ENCODE results near the gene FOXRED2. TPM values are rescaled to one million over a fixed set of nuclear protein-coding genes. Genes with fewer than 3 reads are reported as not detected.
A peak's percentile ranks its signal among the peaks of the same experiment; 100 is the strongest.

FOXRED2 gene
- polyA plus RNA-seq, 1 of the 3 experiments (the other 2 are of a cell fraction) = 7.9 TPM

DNA sequence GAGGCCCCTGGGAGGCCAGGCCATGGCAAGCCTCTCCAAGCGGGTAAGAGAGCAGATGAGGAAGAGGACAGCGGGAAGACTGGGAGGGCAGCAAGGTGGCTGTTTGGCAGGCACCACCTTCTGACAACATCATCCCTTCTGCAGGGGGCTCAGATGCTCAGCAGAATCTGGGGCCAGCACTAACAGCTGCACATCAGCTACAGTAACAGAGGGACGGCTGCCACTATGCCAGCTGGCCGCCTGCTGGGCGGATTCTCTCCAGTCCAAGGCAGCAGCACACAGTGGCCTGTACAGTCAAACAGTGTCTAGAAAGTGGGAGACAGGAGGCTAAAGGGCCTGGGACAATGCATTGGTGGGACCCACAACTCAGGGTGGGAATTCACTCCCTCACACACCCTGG lies 14.7 kb downstream of the FOXRED2 start:
- no peak overlapping the region for H3K9ac ChIP-seq
- H3K9me3 ChIP-seq = no peaks in the 10 kb centered on the region; the same call in 1 of the 2 replicates
- H3K4me2 ChIP-seq = no peak overlapping the region
- H3F3A ChIP-seq (replicated peaks; ENCODE audit: insufficient read depth) = no peaks in the 10 kb centered on the region
- H3K27ac ChIP-seq (ENCODE audit: low read depth in 2 of 2, low read length in 1 of 2) = no peak overlapping the region
- no peaks in the 10 kb centered on the region for H4K20me1 ChIP-seq (ENCODE audit: insufficient read depth)
- H3K36me3 ChIP-seq (replicated peaks in 1 of 2; ENCODE audit: control insufficient read depth in 1 of 2, insufficient read depth in 2 of 2, low read length in 1 of 2) = peaks cover 4 to 17% of the 10 kb centered on the region in 2 experiments
- no peak for DNase-seq
- 100% methylated on average over 2 of the region's 5 CpGs for WGBS (ENCODE audit: low lambda C conversion rate)
- H2AFZ ChIP-seq (ENCODE audit: low read depth) = no peak overlapping the region
- no peaks in the 10 kb centered on the region for H3K9me2 ChIP-seq
- no peak for TF ChIP-seq EZH2phosphoT487 (IDR thresholded peaks at IDR 0.05; ENCODE audit: borderline replicate concordance, low read depth)
- no peaks in the 10 kb centered on the region for H3K27me3 ChIP-seq (ENCODE audit: insufficient read depth)
- H3K4me1 ChIP-seq (ENCODE audit: control insufficient read depth in 1 of 2, insufficient read depth in 2 of 2, low read depth in 1 of 2, low read length in 1 of 2) = no peaks in the 10 kb centered on the region
- no peaks in the 10 kb centered on the region for H3K79me2 ChIP-seq (ENCODE audit: insufficient read depth)
- no peak overlapping the region for H3K4me3 ChIP-seq (ENCODE audit: low read depth in 2 of 2, low read length in 1 of 2)
- POLR2A ChIA-PET = no interaction called here
- CTCF ChIA-PET = interaction anchor here (1.0 to 1.9 kb wide), 2 partner anchors 190 to 192 kb away, joined by 3 to 6 read pairs; no protein-coding TSS in a partner anchor

DNA sequence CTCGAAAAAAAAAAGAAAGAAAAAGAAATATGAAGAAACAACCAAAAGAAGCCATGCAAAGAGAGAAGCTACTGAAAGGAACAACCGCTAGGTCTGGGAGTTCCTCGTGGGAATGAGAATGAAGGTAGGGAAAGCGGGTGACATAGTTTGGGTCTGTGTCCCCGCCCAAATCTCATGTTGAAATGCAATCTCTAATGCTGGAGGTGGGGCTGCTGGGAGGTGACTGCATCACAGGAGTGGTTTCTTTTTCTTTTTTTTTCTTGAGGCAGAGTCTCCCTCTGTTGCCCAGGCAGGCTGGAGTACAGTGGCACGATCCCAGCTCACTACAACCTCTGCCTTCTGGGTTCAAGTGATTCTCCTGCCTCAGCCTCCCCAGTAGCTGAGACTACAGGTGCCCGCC lies 15.7 kb downstream of the FOXRED2 start:
- Histone ChIP-seq H3K4me3 (ENCODE audit: low read depth in 2 of 2, low read length in 1 of 2) (no peak overlapping the region), H3K27ac (ENCODE audit: low read depth in 2 of 2, low read length in 1 of 2) (no peak overlapping the region), H2AFZ (ENCODE audit: low read depth) (no peak overlapping the region), H3K9ac (no peak overlapping the region), H3F3A (replicated peaks; ENCODE audit: insufficient read depth) (no peaks in the 10 kb centered on the region), H3K4me1 (ENCODE audit: control insufficient read depth in 1 of 2, insufficient read depth in 2 of 2, low read depth in 1 of 2, low read length in 1 of 2) (no peaks in the 10 kb centered on the region), H3K9me3 (no peaks in the 10 kb centered on the region; the same call in 1 of the 2 replicates), H4K20me1 (ENCODE audit: insufficient read depth) (no peaks in the 10 kb centered on the region), H3K79me2 (ENCODE audit: insufficient read depth) (no peaks in the 10 kb centered on the region), H3K4me2 (no peak overlapping the region), H3K27me3 (ENCODE audit: insufficient read depth) (no peaks in the 10 kb centered on the region), H3K36me3 (replicated peaks in 1 of 2; ENCODE audit: control insufficient read depth in 1 of 2, insufficient read depth in 2 of 2, low read length in 1 of 2) (peaks cover 10 to 14% of the 10 kb centered on the region in 2 experiments), H3K9me2 (no peaks in the 10 kb centered on the region)
- WGBS (ENCODE audit: low lambda C conversion rate) = 89% methylated on average over 7 of the region's 7 CpGs
- ChIA-PET CTCF (no interaction called here), POLR2A (interaction anchor here (1.3 kb wide), 1 partner anchor 16 kb away, joined by 4 read pairs; the partner anchor contains the start of gene FOXRED2)
- no peak for TF ChIP-seq ELF1 (IDR thresholded peaks at IDR 0.05)
- TF ChIP-seq TAF1 (IDR thresholded peaks at IDR 0.05; ENCODE audit: borderline replicate concordance, low read depth, low read length) = no peak
- no peak for TF ChIP-seq EZH2phosphoT487 (IDR thresholded peaks at IDR 0.05; ENCODE audit: borderline replicate concordance, low read depth)
- no peak for TF ChIP-seq GATA2 (CRISPR knock-in tag; IDR thresholded peaks at IDR 0.05)
- TF ChIP-seq RAD21 (IDR thresholded peaks at IDR 0.05; ENCODE audit: low read length) = no peak
- TF ChIP-seq FOSL2 (IDR thresholded peaks at IDR 0.05; ENCODE audit: borderline replicate concordance, low read depth) = no peak
- no peak for DNase-seq

DNA sequence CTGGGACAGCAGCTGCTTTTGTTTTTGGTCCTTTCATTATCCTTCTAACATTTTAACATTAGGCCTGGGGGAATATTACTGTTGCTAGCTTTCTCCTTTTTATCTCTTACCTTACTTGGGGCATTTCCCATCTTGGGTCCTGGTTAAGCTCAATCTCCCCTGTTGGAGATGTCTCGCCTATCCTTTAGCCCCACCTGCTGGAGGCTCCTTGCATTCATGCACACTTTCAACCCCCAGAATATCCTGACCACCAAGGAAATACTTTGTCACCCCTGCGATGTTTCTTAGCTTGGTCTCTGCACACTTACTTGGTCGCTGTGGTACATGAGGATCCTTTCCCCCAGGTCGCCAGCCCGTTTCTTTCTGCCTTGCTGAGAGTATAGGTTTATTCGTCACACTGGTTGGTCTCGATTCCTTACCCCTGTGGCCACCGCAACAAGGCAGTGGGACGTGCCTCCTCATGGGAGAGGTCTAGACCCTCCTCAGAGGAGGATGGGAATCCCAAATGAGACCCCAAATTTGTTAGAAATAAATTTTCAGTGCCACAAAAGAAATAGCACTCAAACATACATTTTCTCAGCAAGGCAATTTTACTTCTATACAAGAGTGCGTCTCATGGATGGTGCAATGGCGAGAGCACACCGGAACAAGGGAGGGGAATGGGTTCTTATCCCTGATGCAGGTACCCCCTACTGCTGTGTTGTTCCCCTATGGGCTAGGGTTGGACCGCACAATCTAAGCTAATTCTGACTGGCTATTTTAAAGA lies 20.0 kb downstream of the FOXRED2 start:
- no peak for TF ChIP-seq FOXM1 (IDR thresholded peaks at IDR 0.05; ENCODE audit: low read depth)
- TF ChIP-seq, protein P1, sequence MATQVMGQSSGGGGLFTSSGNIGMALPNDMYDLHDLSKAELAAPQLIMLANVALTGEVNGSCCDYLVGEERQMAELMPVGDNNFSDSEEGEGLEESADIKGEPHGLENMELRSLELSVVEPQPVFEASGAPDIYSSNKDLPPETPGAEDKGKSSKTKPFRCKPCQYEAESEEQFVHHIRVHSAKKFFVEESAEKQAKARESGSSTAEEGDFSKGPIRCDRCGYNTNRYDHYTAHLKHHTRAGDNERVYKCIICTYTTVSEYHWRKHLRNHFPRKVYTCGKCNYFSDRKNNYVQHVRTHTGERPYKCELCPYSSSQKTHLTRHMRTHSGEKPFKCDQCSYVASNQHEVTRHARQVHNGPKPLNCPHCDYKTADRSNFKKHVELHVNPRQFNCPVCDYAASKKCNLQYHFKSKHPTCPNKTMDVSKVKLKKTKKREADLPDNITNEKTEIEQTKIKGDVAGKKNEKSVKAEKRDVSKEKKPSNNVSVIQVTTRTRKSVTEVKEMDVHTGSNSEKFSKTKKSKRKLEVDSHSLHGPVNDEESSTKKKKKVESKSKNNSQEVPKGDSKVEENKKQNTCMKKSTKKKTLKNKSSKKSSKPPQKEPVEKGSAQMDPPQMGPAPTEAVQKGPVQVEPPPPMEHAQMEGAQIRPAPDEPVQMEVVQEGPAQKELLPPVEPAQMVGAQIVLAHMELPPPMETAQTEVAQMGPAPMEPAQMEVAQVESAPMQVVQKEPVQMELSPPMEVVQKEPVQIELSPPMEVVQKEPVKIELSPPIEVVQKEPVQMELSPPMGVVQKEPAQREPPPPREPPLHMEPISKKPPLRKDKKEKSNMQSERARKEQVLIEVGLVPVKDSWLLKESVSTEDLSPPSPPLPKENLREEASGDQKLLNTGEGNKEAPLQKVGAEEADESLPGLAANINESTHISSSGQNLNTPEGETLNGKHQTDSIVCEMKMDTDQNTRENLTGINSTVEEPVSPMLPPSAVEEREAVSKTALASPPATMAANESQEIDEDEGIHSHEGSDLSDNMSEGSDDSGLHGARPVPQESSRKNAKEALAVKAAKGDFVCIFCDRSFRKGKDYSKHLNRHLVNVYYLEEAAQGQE (IDR thresholded peaks at IDR 0.05; ENCODE audit: low read depth, low read length) = no peak
- TF ChIP-seq MXI1 (IDR thresholded peaks at IDR 0.05; ENCODE audit: low read depth, low read length) = no peak
- TF ChIP-seq, protein P2, sequence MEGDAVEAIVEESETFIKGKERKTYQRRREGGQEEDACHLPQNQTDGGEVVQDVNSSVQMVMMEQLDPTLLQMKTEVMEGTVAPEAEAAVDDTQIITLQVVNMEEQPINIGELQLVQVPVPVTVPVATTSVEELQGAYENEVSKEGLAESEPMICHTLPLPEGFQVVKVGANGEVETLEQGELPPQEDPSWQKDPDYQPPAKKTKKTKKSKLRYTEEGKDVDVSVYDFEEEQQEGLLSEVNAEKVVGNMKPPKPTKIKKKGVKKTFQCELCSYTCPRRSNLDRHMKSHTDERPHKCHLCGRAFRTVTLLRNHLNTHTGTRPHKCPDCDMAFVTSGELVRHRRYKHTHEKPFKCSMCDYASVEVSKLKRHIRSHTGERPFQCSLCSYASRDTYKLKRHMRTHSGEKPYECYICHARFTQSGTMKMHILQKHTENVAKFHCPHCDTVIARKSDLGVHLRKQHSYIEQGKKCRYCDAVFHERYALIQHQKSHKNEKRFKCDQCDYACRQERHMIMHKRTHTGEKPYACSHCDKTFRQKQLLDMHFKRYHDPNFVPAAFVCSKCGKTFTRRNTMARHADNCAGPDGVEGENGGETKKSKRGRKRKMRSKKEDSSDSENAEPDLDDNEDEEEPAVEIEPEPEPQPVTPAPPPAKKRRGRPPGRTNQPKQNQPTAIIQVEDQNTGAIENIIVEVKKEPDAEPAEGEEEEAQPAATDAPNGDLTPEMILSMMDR (IDR thresholded peaks at IDR 0.05) = peak; percentile 62
- no peak for TF ChIP-seq MEF2A (IDR thresholded peaks at IDR 0.05; ENCODE audit: borderline replicate concordance, low read depth)
- TF ChIP-seq POLR2AphosphoS5 (IDR thresholded peaks at IDR 0.05; ENCODE audit: low read depth, low read length) = no peak
- TF ChIP-seq, protein P3, sequence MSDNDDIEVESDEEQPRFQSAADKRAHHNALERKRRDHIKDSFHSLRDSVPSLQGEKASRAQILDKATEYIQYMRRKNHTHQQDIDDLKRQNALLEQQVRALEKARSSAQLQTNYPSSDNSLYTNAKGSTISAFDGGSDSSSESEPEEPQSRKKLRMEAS (IDR thresholded peaks at IDR 0.05; ENCODE audit: low read depth) = no peak
- TF ChIP-seq RAD21 (IDR thresholded peaks at IDR 0.05; ENCODE audit: low read length) = peak; percentile 54
- no peak for TF ChIP-seq NFIC (IDR thresholded peaks at IDR 0.05; ENCODE audit: borderline replicate concordance)
- no peak for TF ChIP-seq ELF1 (IDR thresholded peaks at IDR 0.05)
- TF ChIP-seq EZH2phosphoT487 (IDR thresholded peaks at IDR 0.05; ENCODE audit: borderline replicate concordance, low read depth) = no peak
- Histone ChIP-seq H3K4me3 (ENCODE audit: low read depth in 2 of 2, low read length in 1 of 2) (no peak overlapping the region), H4K20me1 (ENCODE audit: insufficient read depth) (no peaks in the 10 kb centered on the region), H3K36me3 (replicated peaks in 1 of 2; ENCODE audit: control insufficient read depth in 1 of 2, insufficient read depth in 2 of 2, low read length in 1 of 2) (peaks cover 7 to 10% of the 10 kb centered on the region in 2 experiments), H3K9me3 (no peaks in the 10 kb centered on the region; the same call in 1 of the 2 replicates), H3K79me2 (ENCODE audit: insufficient read depth) (no peaks in the 10 kb centered on the region), H3K27me3 (ENCODE audit: insufficient read depth) (no peaks in the 10 kb centered on the region), H3F3A (replicated peaks; ENCODE audit: insufficient read depth) (peaks cover 13% of the 10 kb centered on the region), H2AFZ (ENCODE audit: low read depth) (no peak overlapping the region), H3K4me1 (ENCODE audit: control insufficient read depth in 1 of 2, insufficient read depth in 2 of 2, low read depth in 1 of 2, low read length in 1 of 2) (peaks cover 3 to 5% of the 10 kb centered on the region in 2 experiments; a peak in 2 of 4 replicates), H3K27ac (ENCODE audit: low read depth in 2 of 2, low read length in 1 of 2) (no peak overlapping the region), H3K9ac (no peak overlapping the region), H3K9me2 (no peaks in the 10 kb centered on the region), H3K4me2 (no peak overlapping the region)
- ChIA-PET POLR2A (interaction anchor here (0.9 kb wide), 1 partner anchor 20 kb away, joined by 4 read pairs; the partner anchor contains the start of gene FOXRED2), CTCF (interaction anchor here (0.6 to 2.2 kb wide), 14 partner anchors 16 to 543 kb away, joined by 3 to 12 read pairs (median 3); partner anchors contain the start of gene FOXRED2)
- DNase-seq = no peak
- WGBS (ENCODE audit: low lambda C conversion rate) = 95% methylated on average over 13 of the region's 13 CpGs

Data from SK-N-SH (cell line).